Ishikawa (cell line): Measurements from ENCODE around the gene YWHAH.

Experiments used
- CREB1 ChIP-seq: IDR thresholded peaks from 2 replicates; pipeline ENCODE4 v1.6.1; 2012; ENCODE audit warnings: low read depth
- EGR1 ChIP-seq: IDR thresholded peaks from 2 replicates; pipeline ENCODE4 v1.6.1; 2012
- NFIC ChIP-seq: IDR thresholded peaks from 2 replicates; pipeline ENCODE4 v1.6.1; 2012
- YY1 ChIP-seq: IDR thresholded peaks from 2 replicates; pipeline ENCODE4 v1.6.1; 2012; ENCODE audit warnings: low read depth
- ZBTB7A ChIP-seq: IDR thresholded peaks from 2 replicates; pipeline ENCODE4 v1.6.1; 2012; ENCODE audit warnings: low read depth
- TF ChIP-seq, protein P1 (sequence below): IDR thresholded peaks from 2 replicates; pipeline ENCODE4 v1.6.1; 2012; ENCODE audit warnings: low read depth, mild to moderate bottlenecking

GRCh38 chr22:31957970-31958594 is 13.7 kb downstream of the YWHAH start:
- TF ChIP-seq, protein P1, sequence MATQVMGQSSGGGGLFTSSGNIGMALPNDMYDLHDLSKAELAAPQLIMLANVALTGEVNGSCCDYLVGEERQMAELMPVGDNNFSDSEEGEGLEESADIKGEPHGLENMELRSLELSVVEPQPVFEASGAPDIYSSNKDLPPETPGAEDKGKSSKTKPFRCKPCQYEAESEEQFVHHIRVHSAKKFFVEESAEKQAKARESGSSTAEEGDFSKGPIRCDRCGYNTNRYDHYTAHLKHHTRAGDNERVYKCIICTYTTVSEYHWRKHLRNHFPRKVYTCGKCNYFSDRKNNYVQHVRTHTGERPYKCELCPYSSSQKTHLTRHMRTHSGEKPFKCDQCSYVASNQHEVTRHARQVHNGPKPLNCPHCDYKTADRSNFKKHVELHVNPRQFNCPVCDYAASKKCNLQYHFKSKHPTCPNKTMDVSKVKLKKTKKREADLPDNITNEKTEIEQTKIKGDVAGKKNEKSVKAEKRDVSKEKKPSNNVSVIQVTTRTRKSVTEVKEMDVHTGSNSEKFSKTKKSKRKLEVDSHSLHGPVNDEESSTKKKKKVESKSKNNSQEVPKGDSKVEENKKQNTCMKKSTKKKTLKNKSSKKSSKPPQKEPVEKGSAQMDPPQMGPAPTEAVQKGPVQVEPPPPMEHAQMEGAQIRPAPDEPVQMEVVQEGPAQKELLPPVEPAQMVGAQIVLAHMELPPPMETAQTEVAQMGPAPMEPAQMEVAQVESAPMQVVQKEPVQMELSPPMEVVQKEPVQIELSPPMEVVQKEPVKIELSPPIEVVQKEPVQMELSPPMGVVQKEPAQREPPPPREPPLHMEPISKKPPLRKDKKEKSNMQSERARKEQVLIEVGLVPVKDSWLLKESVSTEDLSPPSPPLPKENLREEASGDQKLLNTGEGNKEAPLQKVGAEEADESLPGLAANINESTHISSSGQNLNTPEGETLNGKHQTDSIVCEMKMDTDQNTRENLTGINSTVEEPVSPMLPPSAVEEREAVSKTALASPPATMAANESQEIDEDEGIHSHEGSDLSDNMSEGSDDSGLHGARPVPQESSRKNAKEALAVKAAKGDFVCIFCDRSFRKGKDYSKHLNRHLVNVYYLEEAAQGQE, result no peak
- TF ChIP-seq CREB1 (no peak), EGR1 (no peak), YY1 (no peak), NFIC (no peak), ZBTB7A (no peak)
